Mucosa of rectum (tissue), 2 donors: ENCODE measurements around the gene FXYD3.

ENCODE experiments used
- H3K27ac ChIP-seq, 2 donors: one replicate each; pipeline ENCODE4 v1.7.0; 2013; ENCODE audit warnings: inconsistent platforms in 2 of 2, low read depth in 2 of 2, low read length in 2 of 2
- H3K27me3 ChIP-seq, 2 donors: one replicate each; pipeline ENCODE4 v1.7.0; 2013; ENCODE audit warnings: low read length in 2 of 2; ENCODE audit not compliant: control insufficient read depth in 2 of 2, insufficient read depth in 2 of 2
- H3K36me3 ChIP-seq, 2 donors: one replicate each; pipeline ENCODE4 v1.7.0; 2013; ENCODE audit warnings: low read length in 2 of 2; ENCODE audit not compliant: control insufficient read depth in 2 of 2, insufficient read depth in 2 of 2
- H3K4me1 ChIP-seq, 2 donors: one replicate each; pipeline ENCODE4 v1.7.0; 2013; ENCODE audit warnings: low read length in 2 of 2, mild to moderate bottlenecking in 1 of 2; ENCODE audit not compliant: control insufficient read depth in 2 of 2, insufficient read depth in 2 of 2
- H3K4me3 ChIP-seq, 2 donors: one replicate each; pipeline ENCODE4 v1.7.0; 2013; ENCODE audit warnings: low read length in 2 of 2
- H3K9ac ChIP-seq, 2 donors: one replicate each; pipeline ENCODE4 v1.7.0; 2013; ENCODE audit warnings: low read length in 2 of 2, low read depth in 1 of 2, mild to moderate bottlenecking in 1 of 2
- H3K9me3 ChIP-seq, 2 donors: one replicate each; pipeline ENCODE4 v1.7.0; 2013; ENCODE audit warnings: low read length in 2 of 2; ENCODE audit not compliant: control insufficient read depth in 2 of 2
- donor health status: healthy.
- donor health status: Normal muscosa, but diverticular disease.

The FXYD3 gene

GRCh38 chr19:35155981-35156672, 40.5 kb downstream of the FXYD3 start:
- Histone ChIP-seq H3K9ac (peak overlapping the region in 1 of 2 donors; percentile 24), H3K36me3 (peaks cover 0 to 14% of the 10 kb centered on the region in 2 donors), H3K4me3 (peak overlapping the region; percentile 68 to 76), H3K27me3 (peaks cover 11 to 12% of the 10 kb centered on the region in 2 donors), H3K9me3 (no peaks in the 10 kb centered on the region), H3K4me1 (peaks cover 4 to 16% of the 10 kb centered on the region in 2 donors), H3K27ac (peak overlapping the region in 1 of 2 donors; percentile 82)

- Histone ChIP-seq H3K27ac (no peak overlapping the region), H3K27me3 (peaks cover 8 to 12% of the 10 kb centered on the region in 2 donors), H3K9me3 (no peaks in the 10 kb centered on the region), H3K9ac (no peak overlapping the region), H3K4me3 (no peak overlapping the region), H3K4me1 (peaks cover 4 to 16% of the 10 kb centered on the region in 2 donors), H3K36me3 (peaks cover 0 to 17% of the 10 kb centered on the region in 2 donors)
Measured at GRCh38 chr19:35156673-35157014, 41.0 kb downstream of the FXYD3 start.

GRCh38 chr19:35157431-35157830, 41.8 kb downstream of the FXYD3 start:
- Histone ChIP-seq H3K4me1 (peaks cover 4 to 16% of the 10 kb centered on the region in 2 donors), H3K36me3 (peaks cover 0 to 22% of the 10 kb centered on the region in 2 donors), H3K27me3 (peaks cover 8 to 12% of the 10 kb centered on the region in 2 donors)

DNA sequence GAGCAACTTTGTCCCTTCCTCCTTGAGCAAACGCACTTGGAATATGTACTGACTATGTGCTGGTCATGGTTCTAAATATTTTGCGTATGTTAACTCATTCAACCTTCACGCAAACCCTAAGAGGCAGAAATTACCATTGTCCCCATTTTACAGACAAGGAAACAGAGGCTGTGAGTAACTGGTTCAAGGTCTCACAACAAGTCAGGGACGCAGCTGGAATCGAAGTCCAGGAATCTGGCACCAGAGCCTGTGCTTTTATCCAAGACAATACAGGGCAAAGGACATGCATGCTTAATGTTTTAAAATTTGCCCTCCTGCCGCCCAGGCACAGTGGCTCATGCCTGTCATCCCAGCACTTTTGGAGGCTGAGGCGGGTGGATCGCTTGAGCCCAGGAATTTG, 44.0 kb downstream of the FXYD3 start:
- Histone ChIP-seq H3K9me3 (no peaks in the 10 kb centered on the region), H3K4me3 (no peak overlapping the region), H3K4me1 (peaks cover 0 to 8% of the 10 kb centered on the region in 2 donors), H3K27me3 (peaks cover 0 to 3% of the 10 kb centered on the region in 2 donors), H3K36me3 (peaks cover 6 to 35% of the 10 kb centered on the region in 2 donors), H3K9ac (no peak overlapping the region), H3K27ac (no peak overlapping the region)

More at GRCh38 chr19:35157431-35157830, 41.8 kb downstream of the FXYD3 start:
- Histone ChIP-seq H3K4me3 (no peak overlapping the region), H3K9ac (no peak overlapping the region), H3K27ac (no peak overlapping the region), H3K9me3 (no peaks in the 10 kb centered on the region)

GRCh38 chr19:35160629-35161433, 45.2 kb downstream of the FXYD3 start:
- peaks cover 0 to 6% of the 10 kb centered on the region in 2 donors for H3K4me1 ChIP-seq
- H3K9ac ChIP-seq: no peak overlapping the region
- H3K9me3 ChIP-seq: no peaks in the 10 kb centered on the region
- H3K36me3 ChIP-seq: peaks cover 6 to 40% of the 10 kb centered on the region in 2 donors
- H3K27me3 ChIP-seq: no peaks in the 10 kb centered on the region
- no peak overlapping the region for H3K4me3 ChIP-seq
- H3K27ac ChIP-seq: no peak overlapping the region

GRCh38 chr19:35161434-35161743, 45.8 kb downstream of the FXYD3 start:
- H3K36me3 ChIP-seq: peaks cover 6 to 45% of the 10 kb centered on the region in 2 donors

GRCh38 chr19:35162471-35163326, 47.1 kb downstream of the FXYD3 start:
- H3K27me3 ChIP-seq: no peaks in the 10 kb centered on the region
- peaks cover 0 to 3% of the 10 kb centered on the region in 2 donors for H3K4me1 ChIP-seq
- no peak overlapping the region for H3K9ac ChIP-seq
- peaks cover 6 to 43% of the 10 kb centered on the region in 2 donors for H3K36me3 ChIP-seq
- H3K4me3 ChIP-seq: no peak overlapping the region
- H3K9me3 ChIP-seq: no peaks in the 10 kb centered on the region
- H3K27ac ChIP-seq: no peak overlapping the region

More at GRCh38 chr19:35161434-35161743, 45.8 kb downstream of the FXYD3 start:
- Histone ChIP-seq H3K4me3 (no peak overlapping the region), H3K9ac (no peak overlapping the region), H3K27me3 (no peaks in the 10 kb centered on the region), H3K27ac (no peak overlapping the region), H3K9me3 (no peaks in the 10 kb centered on the region), H3K4me1 (peaks cover 0 to under 1% of the 10 kb centered on the region in 2 donors)

GRCh38 chr19:35164418-35164817, 48.8 kb downstream of the FXYD3 start:
- Histone ChIP-seq H3K4me1 (peaks cover 0 to 3% of the 10 kb centered on the region in 2 donors), H3K36me3 (peaks cover 6 to 38% of the 10 kb centered on the region in 2 donors), H3K9me3 (no peaks in the 10 kb centered on the region), H3K27ac (no peak overlapping the region), H3K9ac (no peak overlapping the region), H3K4me3 (no peak overlapping the region), H3K27me3 (no peaks in the 10 kb centered on the region)

GRCh38 chr19:35165200-35166058, 49.8 kb downstream of the FXYD3 start:
- Histone ChIP-seq H3K27me3 (no peaks in the 10 kb centered on the region), H3K4me1 (peaks cover 0 to 3% of the 10 kb centered on the region in 2 donors), H3K9me3 (no peaks in the 10 kb centered on the region), H3K9ac (no peak overlapping the region), H3K36me3 (peaks cover 6 to 35% of the 10 kb centered on the region in 2 donors), H3K4me3 (no peak overlapping the region), H3K27ac (no peak overlapping the region)
